Keratinocyte (primary cell): ENCODE results near the gene CCL22. TPM values are rescaled to one million over a fixed set of nuclear protein-coding genes. Genes with fewer than 3 reads are reported as not detected.

Source experiments
- DNase-seq: peaks from one replicate; pipeline ENCODE4 v3.0.0-alpha.2; 2011; ENCODE audit warnings: low read depth, missing footprints, low spot score
- FAIRE-seq: peaks from 2 replicates; lab custom pipeline; 2011; peaks lifted over from hg19 to GRCh38; lab: Jason Lieb, UNC
- H2AFZ ChIP-seq: 2 replicates; pipeline ENCODE4 v1.6.0; 2012; ENCODE audit warnings: low read length, control low read depth, inconsistent platforms; ENCODE audit not compliant: control insufficient read depth
- H3K27ac ChIP-seq: 2 replicates; pipeline ENCODE4 v1.5.1; 2011; ENCODE audit warnings: low read length; ENCODE audit not compliant: control insufficient read depth, insufficient read depth
- H3K27me3 ChIP-seq: 3 replicates; pipeline ENCODE4 v1.6.0; 2011; ENCODE audit warnings: low read length; ENCODE audit not compliant: control insufficient read depth, insufficient read depth; ENCODE audit errors: extremely low read depth
- H3K36me3 ChIP-seq, 2 experiments: 2 replicates in 1 of 2; 3 replicates in 1 of 2; pipeline ENCODE4 v1.5.1; 2011; ENCODE audit warnings: low read length in 2 of 2, mild to moderate bottlenecking in 1 of 2; ENCODE audit not compliant: control insufficient read depth in 2 of 2, insufficient read depth in 2 of 2; ENCODE audit errors: extremely low read depth in 1 of 2
- H3K4me1 ChIP-seq: 3 replicates; pipeline ENCODE4 v1.5.1; 2011; ENCODE audit warnings: low read length; ENCODE audit not compliant: control insufficient read depth, insufficient read depth; ENCODE audit errors: extremely low read depth
- H3K4me2 ChIP-seq: 3 replicates; pipeline ENCODE4 v1.6.0; 2011; ENCODE audit warnings: low read depth, low read length; ENCODE audit not compliant: control insufficient read depth, insufficient read depth; ENCODE audit errors: extremely low read depth
- H3K4me3 ChIP-seq, 3 experiments: fragments of 200-600 bp in 1 of 3; sonication (generic) in 1 of 3; 2 replicates in 2 of 3; 3 replicates in 1 of 3; pipeline ENCODE4 v1.5.1; 2011 to 2016; ENCODE audit warnings: low read length in 3 of 3, mild to moderate bottlenecking in 3 of 3, control low read depth in 2 of 3, inconsistent platforms in 1 of 3, low read depth in 1 of 3, mixed read lengths in 1 of 3, mixed run types in 1 of 3, moderate library complexity in 1 of 3; ENCODE audit not compliant: control insufficient read depth in 2 of 3, insufficient read depth in 2 of 3; ENCODE audit errors: extremely low read depth in 1 of 3
- H3K79me2 ChIP-seq: 2 replicates; pipeline ENCODE4 v1.6.0; 2012; ENCODE audit warnings: low read length; ENCODE audit not compliant: control insufficient read depth, insufficient read depth
- H3K9ac ChIP-seq: 3 replicates; pipeline ENCODE4 v1.6.0; 2011; ENCODE audit warnings: low read length; ENCODE audit not compliant: control insufficient read depth, insufficient read depth; ENCODE audit errors: extremely low read depth
- H3K9me1 ChIP-seq: 3 replicates; pipeline ENCODE4 v1.6.0; 2011; ENCODE audit warnings: low read length; ENCODE audit not compliant: control insufficient read depth, insufficient read depth; ENCODE audit errors: extremely low read depth
- H3K9me3 ChIP-seq: 2 replicates; pipeline ENCODE4 v1.5.1; 2012; ENCODE audit warnings: low read depth, low read length; ENCODE audit not compliant: control insufficient read depth
- H4K20me1 ChIP-seq: 3 replicates; pipeline ENCODE4 v1.6.0; 2011; ENCODE audit warnings: low read length; ENCODE audit not compliant: control insufficient read depth, insufficient read depth; ENCODE audit errors: extremely low read depth
- EZH2 ChIP-seq: IDR thresholded peaks from one replicate; pipeline ENCODE4 v1.6.1; 2012; ENCODE audit warnings: inconsistent platforms, mild to moderate bottlenecking, low read length, moderate library complexity
- dilution Hi-C: fragments of 300-500 bp; cut with MboI; formaldehyde crosslinking; loops from one replicate; pipeline ENCODE4 v1.7.0; 2020; ENCODE audit warnings: low sequenced_read_pairs; ENCODE audit not compliant: extremely low pct_ligation_motif_present
- polyA plus RNA-seq, 5 experiments: library from polyadenylated mRNA; depleted of rRNA in 3 of 5; stranded (reverse) in 3 of 5; stranded (forward) in 1 of 5; unstranded in 1 of 5; fragments of >200 nt; gene quantifications; 1 replicate in 1 of 5; 2 replicates in 3 of 5; 3 replicates in 1 of 5; pipeline versions ENCODE4 v1.2.1 to v1.2.3, GENCODE V29; 2011 to 2012; ENCODE audit warnings: missing spikeins in 2 of 5, low read depth in 1 of 5, low replicate concordance in 1 of 5
- TF ChIP-seq, protein P1 (sequence below), 3 experiments: IDR thresholded peaks in 1 of 3; conservative IDR thresholded peaks in 1 of 3; optimal IDR thresholded peaks in 1 of 3; 2 replicates in 2 of 3; 3 replicates in 1 of 3; pipeline versions ENCODE3 to v1.5.1; 2011; ENCODE audit warnings: low read length in 3 of 3, mild to moderate bottlenecking in 3 of 3, moderate library complexity in 2 of 3, control low read depth in 1 of 3, inconsistent platforms in 1 of 3; ENCODE audit not compliant: insufficient read depth in 2 of 3; ENCODE audit errors: extremely low read depth in 1 of 3

Gene CCL22
- polyA plus RNA-seq, 1 donor (not counting 4 experiments of a cell fraction or from before 2014, with no cell fraction given) = not detected

DNA sequence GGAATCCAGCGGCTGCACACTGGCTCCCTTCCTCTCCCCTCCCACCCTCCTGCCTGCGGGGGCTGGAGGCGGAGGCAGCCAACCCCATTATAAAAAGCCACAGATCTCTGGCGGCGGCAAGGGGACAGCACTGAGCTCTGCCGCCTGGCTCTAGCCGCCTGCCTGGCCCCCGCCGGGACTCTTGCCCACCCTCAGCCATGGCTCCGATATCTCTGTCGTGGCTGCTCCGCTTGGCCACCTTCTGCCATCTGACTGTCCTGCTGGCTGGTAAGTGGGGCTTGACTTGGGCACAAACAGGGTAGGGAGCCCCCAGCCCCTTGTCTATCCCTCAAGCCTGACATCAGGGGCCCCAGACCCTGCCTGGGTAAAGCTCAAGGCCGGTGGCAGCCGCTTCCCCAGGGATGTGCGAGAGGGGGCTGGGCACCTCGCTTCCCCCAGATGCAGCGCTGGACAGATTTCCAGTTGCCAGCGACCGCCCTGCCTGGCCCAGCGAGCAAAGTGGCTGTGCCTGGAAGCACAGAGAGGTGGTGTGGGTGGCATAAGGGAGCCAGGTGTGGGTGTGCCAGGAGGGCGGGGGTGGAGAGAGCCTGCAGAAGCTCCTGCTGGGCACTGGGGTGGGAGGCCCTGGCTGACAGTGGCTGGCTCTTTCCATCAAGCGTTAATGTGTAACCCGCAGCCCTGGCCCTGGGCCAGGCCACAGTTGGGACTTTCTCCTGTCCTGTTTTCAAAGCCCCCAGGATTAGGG lies 14.0 kb downstream of the CCL22 start, which contains the start of gene CX3CL1:
Gene CX3CL1 (plus strand): TSS at position 119 of the 745 bp plus-strand sequence. CDS start 79 bp downstream, at position 198.
- H3K4me2 ChIP-seq = peak within 1 kb of the TSS; percentile 41
- H3K27ac ChIP-seq = no peak within 1 kb of the TSS
- dilution Hi-C loops = no loop called here

DNA sequence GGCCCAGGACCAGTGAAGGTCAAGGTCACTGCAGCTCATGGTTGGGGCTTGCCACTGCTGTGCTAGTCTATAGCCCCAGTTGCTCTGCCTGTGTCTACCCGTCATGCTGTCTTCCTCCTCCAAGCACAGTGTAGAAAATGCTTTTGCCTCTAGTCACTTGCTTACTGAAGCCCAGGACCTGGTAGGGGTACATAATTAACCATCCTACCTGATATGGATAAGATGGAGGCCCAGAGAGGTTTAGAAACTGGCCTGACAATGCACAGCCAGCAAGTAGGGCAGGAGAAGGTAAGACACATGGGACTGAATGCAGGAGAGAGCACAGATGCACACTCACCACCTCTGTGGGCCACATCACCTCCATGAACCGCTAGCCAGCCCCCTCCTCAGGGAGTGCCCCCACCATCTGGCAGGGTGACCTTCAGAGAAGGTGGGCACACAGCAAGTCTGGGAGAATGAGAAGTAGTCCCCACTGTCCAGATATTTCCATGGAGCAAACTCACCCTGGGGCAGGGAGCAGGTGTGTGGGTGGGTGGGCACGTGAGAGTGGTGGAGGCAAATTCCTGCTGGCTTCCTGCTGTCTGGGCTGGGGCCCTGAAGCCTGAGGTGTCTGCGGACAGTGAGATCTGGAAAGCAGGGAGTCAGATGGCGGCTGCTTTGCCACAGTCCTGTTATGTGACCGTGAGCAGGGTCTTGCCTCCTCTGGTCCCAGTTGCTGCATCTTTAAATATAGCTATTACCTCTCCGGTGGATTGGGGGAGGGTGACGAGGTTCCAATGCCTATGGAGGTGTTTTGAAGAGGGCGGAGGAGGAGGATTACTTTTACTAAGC lies 14.7 kb downstream of the CCL22 start:
- Histone ChIP-seq H3K9me3 (no peaks in the 10 kb centered on the region), H3K36me3 (no peaks in the 10 kb centered on the region), H3K4me3 (peak overlapping the region in 2 of 3 experiments; percentile 11 to 26), H3K27me3 (no peaks in the 10 kb centered on the region), H3K27ac (peak overlapping the region; percentile 50), H3K79me2 (no peaks in the 10 kb centered on the region), H3K9ac (peak overlapping the region; percentile 53), H3K4me2 (peak overlapping the region; percentile 75), H3K9me1 (no peaks in the 10 kb centered on the region), H2AFZ (peak overlapping the region; percentile 17), H4K20me1 (no peaks in the 10 kb centered on the region), H3K4me1 (peaks cover 46% of the 10 kb centered on the region)
- FAIRE-seq (peak; percentile 44), DNase-seq (no peak)
- TF ChIP-seq EZH2 = no peak
- TF ChIP-seq, protein P1, sequence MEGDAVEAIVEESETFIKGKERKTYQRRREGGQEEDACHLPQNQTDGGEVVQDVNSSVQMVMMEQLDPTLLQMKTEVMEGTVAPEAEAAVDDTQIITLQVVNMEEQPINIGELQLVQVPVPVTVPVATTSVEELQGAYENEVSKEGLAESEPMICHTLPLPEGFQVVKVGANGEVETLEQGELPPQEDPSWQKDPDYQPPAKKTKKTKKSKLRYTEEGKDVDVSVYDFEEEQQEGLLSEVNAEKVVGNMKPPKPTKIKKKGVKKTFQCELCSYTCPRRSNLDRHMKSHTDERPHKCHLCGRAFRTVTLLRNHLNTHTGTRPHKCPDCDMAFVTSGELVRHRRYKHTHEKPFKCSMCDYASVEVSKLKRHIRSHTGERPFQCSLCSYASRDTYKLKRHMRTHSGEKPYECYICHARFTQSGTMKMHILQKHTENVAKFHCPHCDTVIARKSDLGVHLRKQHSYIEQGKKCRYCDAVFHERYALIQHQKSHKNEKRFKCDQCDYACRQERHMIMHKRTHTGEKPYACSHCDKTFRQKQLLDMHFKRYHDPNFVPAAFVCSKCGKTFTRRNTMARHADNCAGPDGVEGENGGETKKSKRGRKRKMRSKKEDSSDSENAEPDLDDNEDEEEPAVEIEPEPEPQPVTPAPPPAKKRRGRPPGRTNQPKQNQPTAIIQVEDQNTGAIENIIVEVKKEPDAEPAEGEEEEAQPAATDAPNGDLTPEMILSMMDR (optimal IDR thresholded peaks at IDR 0.05 in 1 of 3, IDR thresholded peaks at IDR 0.05 in 1 of 3, conservative IDR thresholded peaks at IDR 0.05 in 1 of 3; ENCODE audit: extremely low read depth in 1 of 3, insufficient read depth in 2 of 3, low read length in 3 of 3) = no peak
- dilution Hi-C loops = no loop called here

More for the DNA sequence above, 14.0 kb downstream of the CCL22 start, which contains the start of gene CX3CL1:
- Histone ChIP-seq H3K4me3 (peak within 1 kb of the TSS in 1 of 3 experiments; percentile 29), H3K9me1 (no peaks in the 10 kb centered on the region), H3K27me3 (no peaks in the 10 kb centered on the region), H3K36me3 (no peaks in the 10 kb centered on the region), H4K20me1 (no peaks in the 10 kb centered on the region), H2AFZ (peak within 1 kb of the TSS; percentile 42), H3K79me2 (no peaks in the 10 kb centered on the region), H3K4me1 (peaks cover 38% of the 10 kb centered on the region), H3K9ac (peak within 1 kb of the TSS; percentile 13), H3K9me3 (no peaks in the 10 kb centered on the region)
- no peak for TF ChIP-seq EZH2
- TF ChIP-seq, protein P1 (optimal IDR thresholded peaks at IDR 0.05 in 1 of 3, IDR thresholded peaks at IDR 0.05 in 1 of 3, conservative IDR thresholded peaks at IDR 0.05 in 1 of 3; ENCODE audit: extremely low read depth in 1 of 3, insufficient read depth in 2 of 3, low read length in 3 of 3) = no peak
- no peak for DNase-seq
- no peak for FAIRE-seq
